Calu3 (cell line): ENCODE data around the gene GXYLT1. TPM values are rescaled to one million over a fixed set of nuclear protein-coding genes. Genes with fewer than 3 reads are reported as not detected.
A peak's percentile ranks its signal among the peaks of the same experiment; 100 is the strongest.
"Not testable (repeated sequence)": the region's sequence is repeated elsewhere in the genome, so short reads cannot be mapped to it uniquely, and the experiment has no call there.

Source experiments
- BruUV-seq: library from RNA; stranded (reverse); fragments of 400-500 nt; replicated peaks from 2 replicates; lab custom pipeline; 2021; lab: Mats Ljungman, UMichigan
- CTCF ChIA-PET: fragments of 300-600 bp; sonication (Branson Sonifier 250); formaldehyde crosslinking; loops from one replicate; lab custom pipeline; 2022; ENCODE audit warnings: antibody characterized with exemption; lab: Charles Lee
- DNase-seq: peaks from one replicate; pipeline ENCODE4 v3.0.0; 2022
- H3K27ac Mint-ChIP-seq: one replicate; pipeline ENCODE4 v1.8.0; 2022; ENCODE audit warnings: mixed read lengths; ENCODE audit not compliant: unreplicated experiment
- H3K27me3 Mint-ChIP-seq: one replicate; pipeline ENCODE4 v1.8.0; 2022; ENCODE audit warnings: mixed read lengths; ENCODE audit not compliant: unreplicated experiment
- H3K36me3 Mint-ChIP-seq: one replicate; pipeline ENCODE4 v1.8.0; 2022; ENCODE audit warnings: mild to moderate bottlenecking, moderate library complexity, mixed read lengths; ENCODE audit not compliant: insufficient read depth, unreplicated experiment
- H3K4me1 Mint-ChIP-seq: one replicate; pipeline ENCODE4 v1.8.0; 2022; ENCODE audit warnings: mild to moderate bottlenecking, low read depth, mixed read lengths; ENCODE audit not compliant: unreplicated experiment
- H3K4me3 Mint-ChIP-seq: one replicate; pipeline ENCODE4 v1.8.0; 2022; ENCODE audit warnings: mild to moderate bottlenecking, low read depth, moderate library complexity, mixed read lengths; ENCODE audit not compliant: unreplicated experiment
- H3K9me3 Mint-ChIP-seq: one replicate; pipeline ENCODE4 v1.8.0; 2022; ENCODE audit warnings: low read depth, mixed read lengths; ENCODE audit not compliant: unreplicated experiment
- intact Hi-C: fragments of 100-400 bp; cut with micrococcal nuclease; formaldehyde crosslinking; loops from one replicate; pipeline ENCODE4 v1.10.0; 2022; ENCODE audit not compliant: unreplicated experiment
- total RNA-seq: library from RNA; stranded (reverse); gene quantifications from 2 replicates; pipeline ENCODE4 v1.2.3, GENCODE V29; 2022
- TF ChIP-seq, protein P1 (sequence below): fragments of 200-600 bp; IDR thresholded peaks from one replicate; pipeline ENCODE4 v1.8.0; 2022; ENCODE audit warnings: antibody characterized with exemption; ENCODE audit not compliant: unreplicated experiment

GXYLT1 gene
- total RNA-seq, 1 experiment from 2014 or later, result 9.7 TPM

DNA sequence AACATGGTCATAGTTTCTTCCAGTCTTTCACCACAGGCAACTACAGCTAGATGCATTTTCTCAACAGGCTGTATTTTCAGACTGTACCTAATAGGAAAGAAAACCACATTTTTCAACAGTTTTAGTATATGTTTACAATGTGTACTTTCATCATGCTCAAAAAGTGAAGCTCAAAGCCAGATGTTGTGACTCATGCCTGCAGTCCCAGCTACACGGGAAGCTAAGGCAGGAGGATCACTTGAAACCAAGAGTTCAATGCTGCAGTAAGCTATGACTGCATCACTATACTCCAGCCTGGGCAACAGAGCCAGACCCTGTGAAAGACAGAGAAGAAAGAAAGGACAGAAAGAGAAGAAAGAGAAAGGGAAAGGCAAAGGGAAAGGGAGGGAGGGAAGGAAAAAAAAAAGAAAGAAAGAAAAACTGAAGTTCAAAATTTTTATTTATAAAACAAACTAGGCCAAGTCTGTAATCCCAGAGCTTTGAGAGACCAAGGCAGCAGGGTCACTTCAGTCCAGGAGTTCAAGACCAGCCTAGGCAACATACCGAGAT, 25.5 kb downstream of the GXYLT1 start:
- intact Hi-C loops, result no loop called here
- Mint-ChIP-seq H3K9me3 (peaks cover 1% of the 10 kb centered on the region), H3K27me3 (no peaks in the 10 kb centered on the region), H3K27ac (peak overlapping the region; percentile 7), H3K4me1 (no peaks in the 10 kb centered on the region), H3K4me3 (no peak overlapping the region), H3K36me3 (peaks cover under 1% of the 10 kb centered on the region)
- CTCF ChIA-PET, result no interaction called here
- BruUV-seq, result no TSS peak
- DNase-seq, result no peak
- TF ChIP-seq, protein P1, sequence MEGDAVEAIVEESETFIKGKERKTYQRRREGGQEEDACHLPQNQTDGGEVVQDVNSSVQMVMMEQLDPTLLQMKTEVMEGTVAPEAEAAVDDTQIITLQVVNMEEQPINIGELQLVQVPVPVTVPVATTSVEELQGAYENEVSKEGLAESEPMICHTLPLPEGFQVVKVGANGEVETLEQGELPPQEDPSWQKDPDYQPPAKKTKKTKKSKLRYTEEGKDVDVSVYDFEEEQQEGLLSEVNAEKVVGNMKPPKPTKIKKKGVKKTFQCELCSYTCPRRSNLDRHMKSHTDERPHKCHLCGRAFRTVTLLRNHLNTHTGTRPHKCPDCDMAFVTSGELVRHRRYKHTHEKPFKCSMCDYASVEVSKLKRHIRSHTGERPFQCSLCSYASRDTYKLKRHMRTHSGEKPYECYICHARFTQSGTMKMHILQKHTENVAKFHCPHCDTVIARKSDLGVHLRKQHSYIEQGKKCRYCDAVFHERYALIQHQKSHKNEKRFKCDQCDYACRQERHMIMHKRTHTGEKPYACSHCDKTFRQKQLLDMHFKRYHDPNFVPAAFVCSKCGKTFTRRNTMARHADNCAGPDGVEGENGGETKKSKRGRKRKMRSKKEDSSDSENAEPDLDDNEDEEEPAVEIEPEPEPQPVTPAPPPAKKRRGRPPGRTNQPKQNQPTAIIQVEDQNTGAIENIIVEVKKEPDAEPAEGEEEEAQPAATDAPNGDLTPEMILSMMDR, result no peak

DNA sequence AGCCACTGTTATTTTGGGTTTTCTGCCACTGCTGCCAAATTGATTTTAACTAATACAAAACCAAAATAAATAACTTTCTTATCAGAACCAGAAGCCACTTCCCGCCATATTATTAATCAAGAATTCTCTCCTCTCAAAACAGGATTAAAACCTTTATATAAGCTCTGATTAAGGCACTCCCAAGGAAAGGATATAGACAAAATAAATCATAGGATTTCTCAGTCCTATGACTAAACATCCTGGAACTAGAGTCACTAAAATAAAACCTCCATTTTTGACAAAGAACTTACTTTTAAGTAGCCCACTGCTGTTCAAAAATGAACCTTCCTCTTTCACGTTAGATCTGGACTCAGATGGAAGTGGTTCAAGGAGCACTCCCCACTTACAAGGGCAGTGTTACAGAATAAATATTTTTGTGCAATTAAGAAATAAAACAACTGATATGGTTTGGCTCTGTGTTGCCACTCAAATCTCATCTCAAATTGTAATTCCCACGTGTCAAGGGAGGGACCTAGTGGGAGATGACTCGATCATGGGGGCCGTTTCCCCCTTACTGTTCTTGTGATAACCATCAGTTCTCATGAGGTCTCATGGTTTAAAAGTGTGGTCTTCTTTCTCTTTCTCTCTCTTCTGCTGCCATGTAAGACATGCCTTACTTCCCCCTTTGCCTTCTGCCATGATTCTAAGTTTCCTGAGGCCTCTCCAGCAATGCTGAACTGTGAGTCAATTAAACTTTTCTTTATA, 26.4 kb downstream of the GXYLT1 start:
- H3K9me3 Mint-ChIP-seq, result peaks cover 5% of the 10 kb centered on the region
- TF ChIP-seq, protein P1, result no peak
- no peak overlapping the region for H3K27ac Mint-ChIP-seq
- H3K36me3 Mint-ChIP-seq, result peaks cover 5% of the 10 kb centered on the region
- DNase-seq, result no peak
- CTCF ChIA-PET, result no interaction called here
- no TSS peak for BruUV-seq
- H3K4me3 Mint-ChIP-seq, result no peak overlapping the region
- H3K27me3 Mint-ChIP-seq, result no peaks in the 10 kb centered on the region
- intact Hi-C loops, result no loop called here
- H3K4me1 Mint-ChIP-seq, result no peaks in the 10 kb centered on the region

DNA sequence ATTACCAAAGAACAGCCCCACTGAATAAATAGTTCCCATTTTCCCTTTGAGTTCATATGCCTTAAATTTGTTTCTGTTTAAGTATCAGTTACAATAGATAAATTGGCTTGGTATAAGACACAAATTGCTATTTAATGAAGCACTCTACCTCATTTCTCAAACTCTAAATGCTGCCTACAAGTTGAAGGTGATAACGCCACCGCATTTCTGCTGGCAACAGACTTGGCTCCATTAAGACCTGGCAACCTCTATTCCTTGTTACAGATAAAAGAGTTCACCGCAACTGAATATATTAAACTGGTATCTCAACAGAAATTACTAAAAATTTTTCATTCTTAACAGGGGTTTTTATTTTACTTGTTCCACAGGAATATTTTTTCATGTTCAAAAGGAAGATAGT, 35.6 kb downstream of the GXYLT1 start:
- Mint-ChIP-seq H3K36me3 (peaks cover 3% of the 10 kb centered on the region), H3K9me3 (peaks cover 8% of the 10 kb centered on the region), H3K27ac (no peak overlapping the region), H3K27me3 (no peaks in the 10 kb centered on the region), H3K4me3 (no peak overlapping the region), H3K4me1 (no peaks in the 10 kb centered on the region)
- TF ChIP-seq, protein P1, result no peak
- intact Hi-C loops, result no loop called here
- DNase-seq, result no peak
- BruUV-seq, result no TSS peak
- CTCF ChIA-PET, result no interaction called here

DNA sequence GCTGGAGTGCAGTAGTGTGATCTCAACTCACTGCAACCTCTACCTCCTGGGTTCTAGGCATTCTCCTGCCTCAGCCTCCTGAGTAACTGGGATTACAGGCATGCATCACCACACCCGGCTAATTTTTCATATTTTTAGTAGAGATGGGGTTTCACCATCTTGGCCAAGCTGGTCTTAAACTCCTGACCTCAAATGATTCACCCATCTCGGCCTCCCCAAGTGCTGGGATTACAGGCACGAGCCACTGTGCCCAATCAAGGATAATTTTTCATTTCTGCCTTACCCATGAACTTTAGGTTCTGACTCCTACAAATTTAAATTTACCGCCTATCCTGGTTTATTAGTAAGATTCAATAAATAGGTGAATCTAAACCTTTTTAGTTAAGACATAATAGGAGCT, 37.9 kb downstream of the GXYLT1 start:
- H3K4me1 Mint-ChIP-seq, H3K4me3 Mint-ChIP-seq, BruUV-seq, H3K27ac Mint-ChIP-seq, intact Hi-C loops, CTCF ChIA-PET, H3K9me3 Mint-ChIP-seq, DNase-seq, H3K36me3 Mint-ChIP-seq, H3K27me3 Mint-ChIP-seq: not testable (repeated sequence)

DNA sequence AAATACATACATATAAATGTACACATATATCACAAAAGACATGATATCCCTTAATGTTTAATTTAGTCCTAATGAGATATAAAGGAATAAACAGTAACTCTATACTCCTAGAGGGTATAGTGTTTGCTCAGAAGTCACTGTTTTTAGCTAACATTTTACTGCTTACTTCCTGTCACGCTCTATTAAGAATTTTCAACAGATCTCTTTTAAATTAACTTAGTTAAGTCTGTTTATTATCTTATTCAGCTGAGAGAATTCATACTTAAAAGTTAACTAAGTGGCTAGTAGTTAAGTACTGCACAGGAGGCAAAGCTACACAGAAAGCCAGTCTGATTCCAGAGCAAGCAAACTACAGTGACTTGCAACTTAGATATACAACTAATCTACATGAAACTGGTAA, 39.9 kb downstream of the GXYLT1 start:
- H3K27me3 Mint-ChIP-seq, result no peaks in the 10 kb centered on the region
- no peaks in the 10 kb centered on the region for H3K9me3 Mint-ChIP-seq
- no peaks in the 10 kb centered on the region for H3K4me1 Mint-ChIP-seq
- CTCF ChIA-PET, result no interaction called here
- no TSS peak for BruUV-seq
- TF ChIP-seq, protein P1, result no peak
- intact Hi-C loops, result loop anchor here (5.0 kb wide), 1 partner anchor 1157 kb away; no protein-coding TSS in a partner anchor
- no peak overlapping the region for H3K4me3 Mint-ChIP-seq
- no peak for DNase-seq
- H3K27ac Mint-ChIP-seq, result no peak overlapping the region
- no peaks in the 10 kb centered on the region for H3K36me3 Mint-ChIP-seq
